Transverse colon (tissue), 4 donors: ENCODE data around the gene GOLGA6D. TPM values are rescaled to one million over a fixed set of nuclear protein-coding genes. Genes with fewer than 3 reads are reported as not detected.
"Not testable (repeated sequence)": the region's sequence is repeated elsewhere in the genome, so short reads cannot be mapped to it uniquely, and the experiment has no call there.

ENCODE experiments used
- DNase-seq: peaks from one replicate; pipeline ENCODE4 v3.0.0-alpha.2; 2019
- H3K27ac ChIP-seq, 4 donors: fragments of 200-600 bp; sonication (generic); 2 replicates each; pipeline ENCODE4 v1.5.1; 2016 to 2018; ENCODE audit warnings: inconsistent platforms in 4 of 4
- H3K27me3 ChIP-seq: fragments of 200-600 bp; sonication (generic); 2 replicates; pipeline ENCODE4 v1.5.1; 2017; ENCODE audit warnings: inconsistent platforms
- H3K36me3 ChIP-seq, 4 donors: fragments of 200-600 bp; sonication (generic); 2 replicates each; pipeline ENCODE4 v1.5.1; 2017 to 2019; ENCODE audit warnings: inconsistent platforms in 4 of 4
- H3K4me1 ChIP-seq, 4 donors: fragments of 200-600 bp; sonication (generic); 2 replicates each; pipeline ENCODE4 v1.5.1; 2017 to 2020; ENCODE audit warnings: inconsistent platforms in 4 of 4
- H3K4me3 ChIP-seq, 4 donors: fragments of 200-600 bp; sonication (generic); 1 replicate in 1 of 4; 2 replicates in 3 of 4; pipeline versions ENCODE4 v1.5.1 to v1.6.1; 2017 to 2019; ENCODE audit warnings: inconsistent platforms in 4 of 4
- H3K9me3 ChIP-seq, 2 donors: fragments of 200-600 bp; sonication (generic); 2 replicates each; pipeline ENCODE4 v1.5.1; 2017 to 2019; ENCODE audit warnings: inconsistent platforms in 2 of 2
- CTCF ChIP-seq, 5 experiments: fragments of 200-600 bp in 3 of 5; fragments of 450-650 bp in 2 of 5; sonication (generic) in 3 of 5; IDR thresholded peaks; 1 replicate in 2 of 5; 2 replicates in 3 of 5; pipeline ENCODE4 v1.5.1; 2016 to 2017; ENCODE audit warnings: antibody characterized with exemption in 5 of 5, inconsistent platforms in 3 of 5, mild to moderate bottlenecking in 2 of 5, moderate library complexity in 1 of 5
- EP300 ChIP-seq: sonication (generic); formaldehyde crosslinking; IDR thresholded peaks from one replicate; pipeline ENCODE4 v1.6.1; 2017; ENCODE audit warnings: antibody characterized with exemption, low read depth
- POLR2A ChIP-seq: fragments of 450-650 bp; IDR thresholded peaks from one replicate; pipeline ENCODE4 v1.6.1; 2016; ENCODE audit warnings: antibody characterized with exemption, mild to moderate bottlenecking, moderate library complexity
- POLR2AphosphoS5 ChIP-seq, 3 donors: sonication (generic); formaldehyde crosslinking; IDR thresholded peaks; one replicate each; pipeline ENCODE4 v1.6.1; 2016; ENCODE audit warnings: antibody characterized with exemption in 3 of 3
- WGBS, 2 donors: methylation state at CpG; one replicate each; pipeline ENCODE4 v1.1.5; 2018; ENCODE audit warnings: low coverage in 1 of 2; 5-methylcytosine and 5-hydroxymethylcytosine counted together
- in situ Hi-C, 4 donors: fragments of 200-750 bp; cut with MboI; loops; one replicate each; pipeline versions ENCODE4 v1.15.0 to v1.15.1; 2017; ENCODE audit warnings: low sequenced_read_pairs in 3 of 4, low pct_ligation_motif_present in 1 of 4, low pct_unique_long_range_greater_than_20kb in 1 of 4
- intact Hi-C: fragments of 100-400 bp; cut with DNase I; formaldehyde crosslinking; loops from one replicate; pipeline ENCODE4 v1.15.1; 2023; ENCODE audit warnings: low total_unique reads
- total RNA-seq, 4 donors: library from RNA; depleted of rRNA; stranded (reverse); fragments of >200 nt; gene quantifications; one replicate each; pipeline ENCODE4 v1.1.0, GENCODE V29; 2016

Gene GOLGA6D
- total RNA-seq, 4 donors from 2014 or later = not detected

- H3K27me3 ChIP-seq = peaks cover 9% of the 10 kb centered on the region
- H3K4me3 ChIP-seq = no peak overlapping the region
- TF ChIP-seq POLR2A = no peak
- no peak for TF ChIP-seq CTCF (IDR thresholded peaks at IDR 0.05)
- no peak for TF ChIP-seq EP300
- TF ChIP-seq POLR2AphosphoS5 (IDR thresholded peaks at IDR 0.05) = no peak
- H3K36me3 ChIP-seq = no peaks in the 10 kb centered on the region
- intact Hi-C loops (no loop called here), in situ Hi-C loops (no loop called here)
- H3K9me3 ChIP-seq = no peaks in the 10 kb centered on the region
- H3K27ac ChIP-seq = no peak overlapping the region
- WGBS, 2 donors = 20 to 81% methylated on average over 1 to 11 of the region's 11 CpGs
- no peaks in the 10 kb centered on the region for H3K4me1 ChIP-seq
- no peak for DNase-seq
Observed at GRCh38 chr15:75235760-75236729, 46.6 kb upstream of the GOLGA6D start.

GRCh38 chr15:75237316-75237982, 45.2 kb upstream of the GOLGA6D start:
- Histone ChIP-seq H3K27me3 (peaks cover 9% of the 10 kb centered on the region), H3K4me3 (no peak overlapping the region), H3K9me3 (no peaks in the 10 kb centered on the region), H3K4me1 (no peaks in the 10 kb centered on the region), H3K27ac (no peak overlapping the region), H3K36me3 (no peaks in the 10 kb centered on the region)
- 77% methylated on average over 11 of the region's 11 CpGs; no CpG with 5 or more reads in 1 of the 2 donors for WGBS, 2 donors
- in situ Hi-C loops = no loop called here
- no peak for DNase-seq
- intact Hi-C loops = no loop called here
- TF ChIP-seq POLR2A = no peak
- TF ChIP-seq EP300 = no peak
- TF ChIP-seq POLR2AphosphoS5 (IDR thresholded peaks at IDR 0.05) = no peak
- TF ChIP-seq CTCF (IDR thresholded peaks at IDR 0.05) = no peak

- Histone ChIP-seq H3K27ac (no peak overlapping the region), H3K9me3 (no peaks in the 10 kb centered on the region), H3K36me3 (no peaks in the 10 kb centered on the region), H3K27me3 (peaks cover 9% of the 10 kb centered on the region), H3K4me3 (no peak overlapping the region), H3K4me1 (no peaks in the 10 kb centered on the region)
- TF ChIP-seq POLR2A (no peak), EP300 (no peak), POLR2AphosphoS5 (IDR thresholded peaks at IDR 0.05) (no peak), CTCF (IDR thresholded peaks at IDR 0.05) (no peak)
- intact Hi-C loops (no loop called here), in situ Hi-C loops (no loop called here)
- 40 to 74% methylated on average over 1 to 5 of the region's 5 CpGs for WGBS, 2 donors
- no peak for DNase-seq
Observed at GRCh38 chr15:75238150-75238549, 44.5 kb upstream of the GOLGA6D start.

GRCh38 chr15:75245741-75246140, 36.9 kb upstream of the GOLGA6D start:
- in situ Hi-C loops, H3K36me3 ChIP-seq, DNase-seq, H3K9me3 ChIP-seq, H3K4me1 ChIP-seq, intact Hi-C loops, H3K4me3 ChIP-seq, H3K27ac ChIP-seq: not testable (repeated sequence)
- H3K27me3 ChIP-seq = peaks cover 25% of the 10 kb centered on the region
- 78% methylated on average over 1 of the region's 1 CpG; no CpG with 5 or more reads in 1 of the 2 donors for WGBS, 2 donors

- H3K4me3 ChIP-seq, H3K36me3 ChIP-seq, H3K4me1 ChIP-seq, DNase-seq, intact Hi-C loops, H3K27ac ChIP-seq, H3K9me3 ChIP-seq, in situ Hi-C loops: not testable (repeated sequence)
- H3K27me3 ChIP-seq = peaks cover 30% of the 10 kb centered on the region
- 52 to 73% methylated on average over 4 to 6 of the region's 6 CpGs for whole genome bisulfite sequencing, 2 donors
Observed at GRCh38 chr15:75248991-75249390, 33.6 kb upstream of the GOLGA6D start.
